GM12892 (cell line): ENCODE data around the gene AKT1S1.

Experiments
- DNase-seq: peaks from one replicate; pipeline ENCODE4 v3.0.0; 2011; ENCODE audit not compliant: insufficient read length
- FAIRE-seq: peaks from 2 replicates; lab custom pipeline; 2011; peaks lifted over from hg19 to GRCh38; lab: Jason Lieb, UNC
- POLR2A ChIP-seq: IDR thresholded peaks from 2 replicates; pipeline ENCODE4 v1.6.1; 2011; ENCODE audit warnings: low read depth, low read length, control low read depth
- POLR2AphosphoS5 ChIP-seq: IDR thresholded peaks from 2 replicates; pipeline ENCODE4 v1.6.1; 2011; ENCODE audit warnings: low read depth, low read length, control low read depth
- TAF1 ChIP-seq: IDR thresholded peaks from 2 replicates; pipeline ENCODE4 v1.6.1; 2011; ENCODE audit warnings: low read depth, mild to moderate bottlenecking, control low read depth, low read length, borderline replicate concordance

Gene AKT1S1

GRCh38 chr19:49888510-49888824, 11.3 kb upstream of the AKT1S1 start:
- TF ChIP-seq POLR2A (peak; percentile 18; the same call in 1 of the 2 replicates), POLR2AphosphoS5 (no peak; the same call in 1 of the 2 replicates)
- FAIRE-seq, result no peak
- no peak for DNase-seq

- TF ChIP-seq POLR2AphosphoS5 (peak; percentile 64; the same call in 1 of the 2 replicates), POLR2A (no peak), TAF1 (no peak)
Observed at GRCh38 chr19:49887665-49888509, 10.7 kb upstream of the AKT1S1 start.

DNA sequence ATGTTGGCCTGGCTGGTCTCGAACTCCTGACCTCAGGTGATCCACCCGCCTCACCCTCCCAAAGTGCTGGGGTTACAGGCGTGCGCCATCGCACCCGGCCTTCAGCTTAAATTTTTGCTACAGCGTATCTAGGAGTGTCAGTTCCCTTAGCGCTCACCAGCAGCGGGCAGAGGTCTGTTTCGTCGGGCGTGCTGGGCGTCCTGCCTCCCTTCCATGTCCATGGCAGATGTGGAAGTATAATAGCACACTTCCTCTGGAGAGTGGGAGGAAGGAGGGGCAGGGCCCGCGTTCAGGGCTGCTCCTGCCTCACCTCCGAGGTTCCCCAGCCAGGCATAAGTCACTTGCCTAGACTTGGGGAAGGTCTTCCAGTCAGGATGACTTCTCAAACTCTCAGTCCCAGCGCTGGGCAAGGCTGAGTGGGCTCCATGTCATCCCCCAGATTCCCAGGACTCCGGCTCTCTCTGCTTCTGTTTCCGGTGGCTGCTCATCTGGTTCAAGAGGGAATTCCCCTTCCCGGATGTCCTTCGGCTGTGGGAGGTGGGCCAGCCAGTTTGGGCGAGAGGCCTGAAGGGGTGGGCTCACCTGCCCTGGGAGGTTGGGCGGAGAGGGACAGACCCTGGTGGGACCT, 10.0 kb upstream of the AKT1S1 start:
- TF ChIP-seq POLR2A (peak; percentile 23; the same call in 1 of the 2 replicates), POLR2AphosphoS5 (peak; percentile 34; the same call in 1 of the 2 replicates), TAF1 (no peak)
- peak; percentile 62 for FAIRE-seq
- no peak for DNase-seq

More at GRCh38 chr19:49887665-49888509, 10.7 kb upstream of the AKT1S1 start:
- FAIRE-seq (peak; percentile 89), DNase-seq (no peak)

DNA sequence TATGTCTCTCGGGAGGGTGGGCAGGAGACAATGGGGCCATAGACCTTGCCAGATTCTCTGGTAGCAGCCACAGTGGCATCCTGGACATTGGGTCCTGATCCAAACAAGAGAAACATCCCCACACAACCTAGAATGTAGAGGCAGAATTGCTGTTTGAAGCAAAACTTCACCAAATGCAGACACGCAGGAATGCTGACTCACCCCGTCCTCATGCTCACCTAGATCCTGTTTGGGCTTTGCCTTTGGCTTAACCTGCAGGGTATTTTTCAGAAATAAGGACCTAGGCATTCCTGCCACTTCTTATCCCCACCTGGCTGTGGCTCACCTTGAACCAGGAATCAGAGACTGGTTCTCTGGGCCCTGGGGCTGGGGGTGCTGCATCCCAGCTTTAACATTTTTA, 7.6 kb upstream of the AKT1S1 start:
- DNase-seq (no peak), FAIRE-seq (no peak)
- TF ChIP-seq POLR2A (no peak), POLR2AphosphoS5 (no peak), TAF1 (no peak)

DNA sequence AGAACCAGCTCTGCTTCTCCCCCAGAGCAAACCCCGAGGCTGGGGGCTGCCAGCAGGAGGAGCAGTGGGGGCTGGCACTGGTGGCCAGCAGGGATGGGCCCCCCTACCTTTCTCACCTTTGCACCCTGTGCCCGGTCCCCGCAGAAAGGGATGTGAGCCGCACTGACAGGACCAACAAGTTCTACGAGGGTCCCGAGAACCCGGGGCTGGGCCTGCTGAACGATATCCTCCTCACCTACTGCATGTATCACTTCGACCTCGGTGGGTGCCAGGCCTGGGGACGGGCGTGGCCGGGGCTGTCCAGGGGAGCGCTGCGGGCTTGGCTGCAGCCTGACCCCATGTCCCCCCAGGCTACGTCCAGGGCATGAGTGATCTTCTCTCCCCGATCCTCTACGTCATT, 7.0 kb upstream of the AKT1S1 start:
- no peak for DNase-seq
- FAIRE-seq, result no peak
- TF ChIP-seq POLR2AphosphoS5, result no peak
- TF ChIP-seq POLR2A, result no peak
- TF ChIP-seq TAF1, result no peak

GRCh38 chr19:49883094-49883493, 5.9 kb upstream of the AKT1S1 start:
- DNase-seq, result no peak
- TF ChIP-seq TAF1, result no peak
- no peak for TF ChIP-seq POLR2AphosphoS5
- TF ChIP-seq POLR2A, result no peak
- FAIRE-seq, result no peak

DNA sequence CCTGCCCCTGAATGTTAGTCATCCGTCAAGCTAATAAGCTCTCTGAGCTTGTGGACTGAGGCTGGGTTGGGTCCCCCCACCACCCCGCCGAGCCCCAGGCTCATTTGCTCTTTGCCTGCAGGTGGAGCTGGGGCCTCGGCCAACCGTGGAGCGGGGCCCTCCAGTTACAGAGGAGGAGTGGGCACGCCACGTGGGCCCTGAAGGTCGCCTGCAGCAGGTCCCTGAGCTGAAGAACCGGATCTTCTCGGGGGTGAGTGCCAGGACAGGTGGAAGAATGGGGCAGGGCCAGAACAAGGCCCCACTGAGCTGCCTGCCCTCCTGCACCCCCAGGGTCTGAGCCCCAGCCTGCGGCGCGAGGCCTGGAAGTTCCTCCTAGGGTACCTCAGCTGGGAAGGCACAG, 5.5 kb upstream of the AKT1S1 start:
- DNase-seq (no peak), FAIRE-seq (no peak)
- TF ChIP-seq TAF1 (no peak), POLR2A (no peak; the same call in 1 of the 2 replicates), POLR2AphosphoS5 (no peak)

GRCh38 chr19:49881672-49882394, 4.7 kb upstream of the AKT1S1 start:
- no peak for TF ChIP-seq TAF1
- TF ChIP-seq POLR2A, result no peak
- TF ChIP-seq POLR2AphosphoS5, result no peak
- FAIRE-seq, result no peak
- no peak for DNase-seq

DNA sequence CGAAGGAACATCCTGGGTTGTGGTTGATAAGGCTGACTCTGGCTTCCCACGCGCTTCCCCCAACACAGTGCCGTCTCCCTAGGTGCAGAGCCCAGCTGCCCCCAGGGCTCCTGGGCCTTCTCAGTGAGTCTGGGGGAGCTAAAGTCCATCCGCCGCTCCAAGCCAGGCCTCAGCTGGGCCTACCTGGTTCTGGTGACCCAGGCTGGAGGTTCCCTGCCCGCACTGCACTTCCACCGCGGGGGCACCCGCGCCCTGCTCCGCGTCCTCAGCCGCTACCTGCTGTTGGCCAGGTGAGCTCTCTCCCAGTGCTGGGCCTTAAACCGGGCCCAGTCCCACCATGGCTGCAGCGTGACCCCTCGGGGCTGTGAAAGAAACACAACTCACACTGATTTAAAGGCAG, 4.0 kb upstream of the AKT1S1 start:
- DNase-seq (no peak), FAIRE-seq (no peak)
- TF ChIP-seq POLR2A, result no peak

DNA sequence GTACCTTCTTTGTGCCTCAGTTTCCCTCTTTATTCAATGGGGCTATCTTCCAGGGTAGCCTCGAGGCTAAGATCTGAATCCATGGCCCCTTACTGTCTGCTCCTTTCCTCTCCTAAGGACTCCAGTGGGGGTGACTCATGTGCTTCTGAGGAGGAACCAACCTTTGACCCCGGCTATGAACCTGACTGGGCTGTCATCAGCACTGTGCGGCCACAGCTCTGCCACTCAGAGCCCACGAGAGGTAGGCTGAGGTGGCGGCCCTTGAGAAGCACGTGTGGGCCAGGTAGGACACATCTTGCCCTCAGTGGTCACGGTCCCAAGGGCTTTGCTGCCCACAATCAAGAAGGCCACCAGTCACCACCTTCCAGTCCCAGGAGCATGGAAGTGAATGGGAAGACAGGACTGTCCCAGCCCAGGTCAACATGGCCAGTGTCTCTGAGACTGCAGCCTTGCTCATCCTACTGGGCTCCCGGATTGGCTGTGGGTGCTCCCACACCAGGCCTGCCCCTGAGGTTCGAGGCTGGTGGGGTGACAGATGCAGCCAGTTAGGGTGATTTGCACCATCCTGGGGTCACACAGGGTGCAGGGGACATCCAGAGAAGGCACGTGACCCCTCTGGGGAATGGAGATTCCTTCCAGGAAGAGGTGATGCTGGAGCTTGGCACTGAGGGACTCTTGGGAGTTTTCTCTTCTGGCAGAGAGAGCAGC, 3.2 kb upstream of the AKT1S1 start:
- TF ChIP-seq TAF1, result no peak
- TF ChIP-seq POLR2A, result no peak
- TF ChIP-seq POLR2AphosphoS5, result no peak
- FAIRE-seq (no peak), DNase-seq (no peak)

GRCh38 chr19:49879243-49879963, 2.2 kb upstream of the AKT1S1 start:
- TF ChIP-seq TAF1 (no peak), POLR2A (no peak), POLR2AphosphoS5 (no peak)
- DNase-seq (no peak), FAIRE-seq (peak; percentile 70)
